ENCODE measurements around the gene NDUFS7.

DNA sequence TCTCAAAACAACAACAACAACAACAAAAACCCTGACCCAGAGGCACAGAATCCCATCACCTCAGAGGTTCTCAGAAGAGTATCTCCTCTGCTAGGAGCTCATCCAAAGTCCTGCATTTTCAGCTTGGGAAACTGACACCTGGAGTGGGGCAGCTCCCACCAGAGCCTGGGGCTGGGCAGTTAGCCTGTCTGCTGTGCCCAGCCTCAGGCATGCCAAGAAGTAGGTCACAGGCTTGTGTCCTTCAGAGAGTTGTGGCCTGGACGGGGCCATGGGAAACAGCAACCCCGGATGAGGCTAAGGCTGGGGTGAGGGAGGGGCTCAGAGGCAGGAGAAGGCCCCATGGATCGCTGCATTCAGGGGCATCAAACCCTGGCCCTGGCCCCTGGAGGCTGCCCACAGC lies 2.1 kb downstream of the NDUFS7 start:
- TF ChIP-seq, protein P1, sequence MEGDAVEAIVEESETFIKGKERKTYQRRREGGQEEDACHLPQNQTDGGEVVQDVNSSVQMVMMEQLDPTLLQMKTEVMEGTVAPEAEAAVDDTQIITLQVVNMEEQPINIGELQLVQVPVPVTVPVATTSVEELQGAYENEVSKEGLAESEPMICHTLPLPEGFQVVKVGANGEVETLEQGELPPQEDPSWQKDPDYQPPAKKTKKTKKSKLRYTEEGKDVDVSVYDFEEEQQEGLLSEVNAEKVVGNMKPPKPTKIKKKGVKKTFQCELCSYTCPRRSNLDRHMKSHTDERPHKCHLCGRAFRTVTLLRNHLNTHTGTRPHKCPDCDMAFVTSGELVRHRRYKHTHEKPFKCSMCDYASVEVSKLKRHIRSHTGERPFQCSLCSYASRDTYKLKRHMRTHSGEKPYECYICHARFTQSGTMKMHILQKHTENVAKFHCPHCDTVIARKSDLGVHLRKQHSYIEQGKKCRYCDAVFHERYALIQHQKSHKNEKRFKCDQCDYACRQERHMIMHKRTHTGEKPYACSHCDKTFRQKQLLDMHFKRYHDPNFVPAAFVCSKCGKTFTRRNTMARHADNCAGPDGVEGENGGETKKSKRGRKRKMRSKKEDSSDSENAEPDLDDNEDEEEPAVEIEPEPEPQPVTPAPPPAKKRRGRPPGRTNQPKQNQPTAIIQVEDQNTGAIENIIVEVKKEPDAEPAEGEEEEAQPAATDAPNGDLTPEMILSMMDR (conservative IDR thresholded peaks at IDR 0.05; ENCODE audit: low read length): no peak
- TF ChIP-seq EZH2phosphoT487 (IDR thresholded peaks at IDR 0.05; ENCODE audit: borderline replicate concordance, low read depth, low read length): no peak
